Putamen (tissue), 1 donor: ENCODE measurements around the gene NSFL1C.
"Not testable (repeated sequence)": the region's sequence is repeated elsewhere in the genome, so short reads cannot be mapped to it uniquely, and the experiment has no call there.

Experiments used
- DNase-seq: peaks from one replicate; pipeline ENCODE4 v3.0.0-alpha.2; 2016; ENCODE audit warnings: low spot score

The NSFL1C gene

GRCh38 chr20:1466211-1467081 is at the start of gene NSFL1C:
NSFL1C (minus strand) TSS chr20:1466849; CDS start chr20:1466824, 25 bp downstream.
- DNase-seq, result peak; percentile 93

- DNase-seq, result no peak
These were observed 47.2 kb upstream of the NSFL1C start for GRCh38 chr20:1513801-1514200.

GRCh38 chr20:1509237-1509636 is 42.6 kb upstream of the NSFL1C start:
- peak; percentile 20 for DNase-seq

- no peak for DNase-seq
These were observed 41.9 kb upstream of the NSFL1C start for GRCh38 chr20:1508574-1508973.

GRCh38 chr20:1507276-1507675 is 40.6 kb upstream of the NSFL1C start:
- no peak for DNase-seq

- no peak for DNase-seq
These were observed 39.2 kb upstream of the NSFL1C start for GRCh38 chr20:1505871-1506270.

- DNase-seq, result no peak
These were observed 38.7 kb upstream of the NSFL1C start for GRCh38 chr20:1505361-1505760.

- peak; percentile 75 for DNase-seq
These were observed 37.0 kb upstream of the NSFL1C start for GRCh38 chr20:1503564-1504227.

GRCh38 chr20:1500496-1500895 is 33.8 kb upstream of the NSFL1C start:
- DNase-seq, result no peak

- DNase-seq, result no peak
These were observed 33.1 kb upstream of the NSFL1C start for GRCh38 chr20:1499528-1500420.

- DNase-seq, result not testable (repeated sequence)
These were observed 30.7 kb upstream of the NSFL1C start for GRCh38 chr20:1497371-1497770.

GRCh38 chr20:1496930-1497329 is 30.3 kb upstream of the NSFL1C start:
- no peak for DNase-seq

GRCh38 chr20:1494436-1494835 is 27.8 kb upstream of the NSFL1C start:
- DNase-seq, result no peak

GRCh38 chr20:1493536-1493935 is 26.9 kb upstream of the NSFL1C start:
- DNase-seq, result no peak

GRCh38 chr20:1491860-1492642 is 25.4 kb upstream of the NSFL1C start:
- DNase-seq, result no peak

GRCh38 chr20:1491281-1491840 is 24.7 kb upstream of the NSFL1C start, which contains the start of gene SIRPB2:
SIRPB2 (minus strand) TSS chr20:1491420; CDS start chr20:1491359, 61 bp downstream.
- peak; percentile 39 for DNase-seq

- DNase-seq, result no peak
These were observed 24.1 kb upstream of the NSFL1C start for GRCh38 chr20:1490643-1491195.

GRCh38 chr20:1489764-1490436 is 23.3 kb upstream of the NSFL1C start:
- DNase-seq, result no peak

- DNase-seq, result no peak
These were observed 22.7 kb upstream of the NSFL1C start for GRCh38 chr20:1489325-1489724.

GRCh38 chr20:1486566-1486965 is 19.9 kb upstream of the NSFL1C start:
- no peak for DNase-seq
